GM23248 (cell line): Measurements from ENCODE around the gene CD8B2. TPM values are rescaled to one million over a fixed set of nuclear protein-coding genes. Genes with fewer than 3 reads are reported as not detected.
A peak's percentile ranks its signal among the peaks of the same experiment; 100 is the strongest.

Experiments
- DNase-seq: peaks from one replicate; pipeline ENCODE4 v3.0.0-alpha.2; 2015
- H2AFZ ChIP-seq: fragments of 200-600 bp; sonication (generic); 2 replicates; pipeline ENCODE4 v1.6.1; 2016; ENCODE audit warnings: antibody characterized with exemption
- H3F3A ChIP-seq: fragments of 200-600 bp; sonication (generic); 2 replicates; pipeline ENCODE4 v1.6.1; 2016; ENCODE audit warnings: mild to moderate bottlenecking, antibody characterized with exemption, mixed run types; ENCODE audit not compliant: insufficient read depth
- H3K27ac ChIP-seq: fragments of 200-600 bp; sonication (generic); 2 replicates; pipeline ENCODE4 v1.5.1; 2016; ENCODE audit warnings: mild to moderate bottlenecking
- H3K27me3 ChIP-seq: fragments of 200-600 bp; sonication (generic); replicated peaks from 2 replicates; pipeline ENCODE4 v1.6.1; 2016; ENCODE audit warnings: mild to moderate bottlenecking; ENCODE audit not compliant: insufficient read depth
- H3K36me3 ChIP-seq: fragments of 200-600 bp; sonication (generic); 2 replicates; pipeline ENCODE4 v1.6.1; 2016; ENCODE audit warnings: low read depth, mild to moderate bottlenecking
- H3K4me1 ChIP-seq: fragments of 200-600 bp; sonication (generic); 2 replicates; pipeline ENCODE4 v1.6.1; 2016; ENCODE audit warnings: mild to moderate bottlenecking; ENCODE audit not compliant: insufficient read depth
- H3K4me2 ChIP-seq: fragments of 200-600 bp; sonication (generic); one replicate; pipeline ENCODE4 v1.6.1; 2016; ENCODE audit warnings: mild to moderate bottlenecking; ENCODE audit not compliant: unreplicated experiment
- H3K4me3 ChIP-seq: fragments of 200-600 bp; sonication (generic); 2 replicates; pipeline ENCODE4 v1.5.1; 2016; ENCODE audit warnings: mild to moderate bottlenecking
- H3K79me2 ChIP-seq: fragments of 200-600 bp; sonication (generic); 2 replicates; pipeline ENCODE4 v1.6.1; 2016; ENCODE audit warnings: mild to moderate bottlenecking; ENCODE audit not compliant: insufficient read depth
- H3K9ac ChIP-seq: fragments of 200-600 bp; sonication (generic); 2 replicates; pipeline ENCODE4 v1.6.1; 2016; ENCODE audit warnings: mild to moderate bottlenecking
- H3K9me2 ChIP-seq: fragments of 200-600 bp; sonication (generic); 2 replicates; pipeline ENCODE4 v1.6.1; 2016; ENCODE audit warnings: mixed run types, mild to moderate bottlenecking, moderate library complexity; ENCODE audit not compliant: insufficient read depth
- H3K9me3 ChIP-seq: fragments of 200-600 bp; sonication (generic); one replicate; pipeline ENCODE4 v1.6.1; 2017; ENCODE audit warnings: low read depth
- H4K20me1 ChIP-seq: fragments of 200-600 bp; sonication (generic); 2 replicates; pipeline ENCODE4 v1.6.0; 2016; ENCODE audit not compliant: insufficient read depth
- EZH2 ChIP-seq: fragments of 200-600 bp; sonication (generic); IDR thresholded peaks from 2 replicates; pipeline ENCODE4 v1.6.1; 2018; ENCODE audit warnings: antibody characterized with exemption, mild to moderate bottlenecking; ENCODE audit not compliant: insufficient read depth, poor library complexity, severe bottlenecking
- EZH2phosphoT487 ChIP-seq: fragments of 200-600 bp; sonication (generic); IDR thresholded peaks from 2 replicates; pipeline ENCODE4 v1.6.1; 2018; ENCODE audit warnings: antibody characterized with exemption, moderate library complexity, mild to moderate bottlenecking, low read depth; ENCODE audit not compliant: insufficient read depth
- WGBS, 2 experiments: methylation state at CpG; one replicate each; pipeline ENCODE4 v1.1.6; 2015 to 2017; ENCODE audit warnings: low lambda C conversion rate in 2 of 2, low coverage in 1 of 2; ENCODE audit errors: missing lambda C conversion rate in 2 of 2; 5-methylcytosine and 5-hydroxymethylcytosine counted together
- in situ Hi-C: fragments of 300-500 bp; cut with MboI; formaldehyde crosslinking; loops from 2 replicates; pipeline ENCODE4 v1.15.0; 2020
- polyA plus RNA-seq: library from polyadenylated mRNA; unstranded; fragments of >200 nt; fragmentation: Nextera tagmentation; extraction: Ambion mirVana; gene quantifications from 2 replicates; pipeline ENCODE4 v1.2.1, GENCODE V29; 2016
- total RNA-seq: library from RNA; depleted of rRNA; stranded (reverse); fragments of >200 nt; shearing (Covaris generic); gene quantifications from 2 replicates; pipeline ENCODE4 v1.2.3, GENCODE V29; 2014

The CD8B2 gene
- total and polyA plus RNA-seq, 2 experiments from 2014 or later, result not detected

GRCh38 chr2:106537791-106538191 lies 50.6 kb downstream of the CD8B2 start:
- in situ Hi-C loops, result loop anchor here (25.0 kb wide), 1 partner anchor 425 kb away; no protein-coding TSS in a partner anchor
- H4K20me1 ChIP-seq, result no peaks in the 10 kb centered on the region
- no peaks in the 10 kb centered on the region for H3K36me3 ChIP-seq
- no peaks in the 10 kb centered on the region for H3K9me3 ChIP-seq
- no peak for DNase-seq
- no peak overlapping the region for H3K4me3 ChIP-seq
- no peak for TF ChIP-seq EZH2phosphoT487
- no peak for TF ChIP-seq EZH2
- 69 to 73% methylated on average over 10 of the region's 10 CpGs for WGBS, 2 experiments
- H2AFZ ChIP-seq, result no peak overlapping the region
- no peak overlapping the region for H3K9ac ChIP-seq
- H3K4me2 ChIP-seq, result no peak overlapping the region
- H3K4me1 ChIP-seq, result no peaks in the 10 kb centered on the region
- no peaks in the 10 kb centered on the region for H3F3A ChIP-seq
- H3K27me3 ChIP-seq, result peaks cover 25% of the 10 kb centered on the region; the same call in 1 of the 2 replicates
- H3K79me2 ChIP-seq, result no peaks in the 10 kb centered on the region
- H3K9me2 ChIP-seq, result no peaks in the 10 kb centered on the region
- no peak overlapping the region for H3K27ac ChIP-seq

GRCh38 chr2:106540886-106541285 lies 53.7 kb downstream of the CD8B2 start:
- no peak overlapping the region for H3K4me3 ChIP-seq
- no peaks in the 10 kb centered on the region for H3K9me3 ChIP-seq
- no peaks in the 10 kb centered on the region for H3K4me1 ChIP-seq
- TF ChIP-seq EZH2, result no peak
- TF ChIP-seq EZH2phosphoT487, result no peak
- no peaks in the 10 kb centered on the region for H3K79me2 ChIP-seq
- DNase-seq, result no peak
- peaks cover 25% of the 10 kb centered on the region; the same call in 1 of the 2 replicates for H3K27me3 ChIP-seq
- no peak overlapping the region for H3K27ac ChIP-seq
- no peaks in the 10 kb centered on the region for H3F3A ChIP-seq
- H2AFZ ChIP-seq, result no peak overlapping the region
- no peaks in the 10 kb centered on the region for H3K36me3 ChIP-seq
- H3K9me2 ChIP-seq, result no peaks in the 10 kb centered on the region
- 56 to 66% methylated on average over 5 of the region's 5 CpGs for WGBS, 2 experiments
- no peak overlapping the region for H3K9ac ChIP-seq
- no peak overlapping the region for H3K4me2 ChIP-seq
- in situ Hi-C loops, result loop anchor here (25.0 kb wide), 1 partner anchor 429 kb away; no protein-coding TSS in a partner anchor
- no peaks in the 10 kb centered on the region for H4K20me1 ChIP-seq

DNA sequence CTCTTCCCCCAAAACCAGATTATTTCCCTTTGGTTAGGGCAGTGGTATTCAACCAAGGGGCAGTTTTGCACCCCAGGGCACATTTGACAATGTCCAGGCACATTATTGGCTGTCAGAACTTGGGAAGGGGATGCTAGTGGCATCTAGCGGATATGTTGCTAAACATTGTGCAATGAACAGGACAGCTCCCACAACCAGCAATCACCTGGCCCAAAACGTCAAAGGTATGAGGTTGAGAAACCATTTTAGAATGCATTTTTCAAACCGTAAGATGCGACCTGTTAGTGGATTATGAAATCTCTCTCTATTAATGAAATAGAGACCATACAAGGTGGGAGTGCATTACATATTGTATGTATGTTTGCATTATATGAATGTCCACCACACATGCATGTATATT lies 54.2 kb downstream of the CD8B2 start:
- Histone ChIP-seq H2AFZ (no peak overlapping the region), H3K27me3 (peaks cover 28% of the 10 kb centered on the region; the same call in 1 of the 2 replicates), H3K9ac (no peak overlapping the region), H3K4me1 (no peaks in the 10 kb centered on the region), H3K79me2 (no peaks in the 10 kb centered on the region), H3K9me3 (no peaks in the 10 kb centered on the region), H4K20me1 (no peaks in the 10 kb centered on the region), H3K4me3 (no peak overlapping the region), H3K9me2 (no peaks in the 10 kb centered on the region), H3F3A (no peaks in the 10 kb centered on the region), H3K4me2 (no peak overlapping the region), H3K27ac (no peak overlapping the region), H3K36me3 (no peaks in the 10 kb centered on the region)
- in situ Hi-C loops, result loop anchor here (25.0 kb wide), 1 partner anchor 429 kb away; no protein-coding TSS in a partner anchor
- 82 to 86% methylated on average over 4 of the region's 4 CpGs for WGBS, 2 experiments
- no peak for DNase-seq
- TF ChIP-seq EZH2phosphoT487 (no peak), EZH2 (no peak)

DNA sequence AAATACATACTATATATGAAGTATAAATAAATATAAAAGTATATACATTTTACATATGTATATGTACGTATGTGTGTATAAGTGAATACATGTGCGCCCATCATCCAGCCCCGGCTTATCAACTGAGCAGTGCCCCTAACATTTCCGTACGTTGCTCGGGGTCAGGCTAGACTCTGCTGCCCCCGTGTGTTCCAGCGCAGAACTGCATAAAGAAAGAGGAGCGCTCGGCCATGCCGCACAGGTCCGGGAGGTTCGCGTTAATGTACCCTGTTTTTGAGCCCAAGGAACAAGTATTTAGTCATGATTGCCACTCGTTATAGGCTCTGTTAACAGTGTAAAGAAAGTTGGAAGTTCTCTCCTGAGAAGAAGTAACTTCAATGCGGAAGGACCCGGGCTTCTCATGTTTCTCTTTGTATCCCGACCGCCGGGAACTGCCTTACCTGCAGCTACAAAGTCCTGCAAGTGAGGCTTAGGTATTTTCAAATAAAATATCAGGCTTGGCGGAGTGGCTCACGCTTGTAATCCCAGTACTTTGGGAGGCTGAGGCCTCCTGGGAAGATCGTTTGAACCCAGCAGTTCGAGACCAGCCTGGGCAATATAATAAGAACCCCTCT lies 55.7 kb downstream of the CD8B2 start:
- H3K4me3 ChIP-seq, result no peak overlapping the region
- TF ChIP-seq EZH2phosphoT487 (no peak), EZH2 (no peak)
- no peaks in the 10 kb centered on the region for H3K79me2 ChIP-seq
- no peaks in the 10 kb centered on the region for H4K20me1 ChIP-seq
- H3K9me3 ChIP-seq, result no peaks in the 10 kb centered on the region
- in situ Hi-C loops, result loop anchor here (25.0 kb wide), 1 partner anchor 431 kb away; no protein-coding TSS in a partner anchor
- peak overlapping the region; percentile 62 for H2AFZ ChIP-seq
- no peak overlapping the region for H3K9ac ChIP-seq
- DNase-seq, result peak; percentile 50
- H3F3A ChIP-seq, result no peaks in the 10 kb centered on the region
- peaks cover 28% of the 10 kb centered on the region; the same call in 1 of the 2 replicates for H3K27me3 ChIP-seq
- no peaks in the 10 kb centered on the region for H3K4me1 ChIP-seq
- no peak overlapping the region for H3K4me2 ChIP-seq
- 24 to 26% methylated on average over 24 of the region's 24 CpGs for WGBS, 2 experiments
- no peak overlapping the region for H3K27ac ChIP-seq
- H3K9me2 ChIP-seq, result no peaks in the 10 kb centered on the region
- H3K36me3 ChIP-seq, result no peaks in the 10 kb centered on the region

- Histone ChIP-seq H3F3A (no peaks in the 10 kb centered on the region), H3K36me3 (no peaks in the 10 kb centered on the region), H3K79me2 (no peaks in the 10 kb centered on the region), H3K4me1 (no peaks in the 10 kb centered on the region), H3K27me3 (peaks cover 19% of the 10 kb centered on the region; the same call in 1 of the 2 replicates), H3K9me2 (no peaks in the 10 kb centered on the region), H2AFZ (no peak overlapping the region), H3K9me3 (no peaks in the 10 kb centered on the region), H4K20me1 (no peaks in the 10 kb centered on the region), H3K27ac (no peak overlapping the region), H3K9ac (no peak overlapping the region), H3K4me3 (no peak overlapping the region), H3K4me2 (no peak overlapping the region)
- 70 to 74% methylated on average over 10 of the region's 10 CpGs for WGBS, 2 experiments
- in situ Hi-C loops, result loop anchor here (25.0 kb wide), 1 partner anchor 433 kb away; no protein-coding TSS in a partner anchor
- no peak for TF ChIP-seq EZH2phosphoT487
- TF ChIP-seq EZH2, result no peak
- no peak for DNase-seq
These were observed 57.8 kb downstream of the CD8B2 start for GRCh38 chr2:106545007-106545406.
